ENCODE data around the gene CLECL1. TPM values are rescaled to one million over a fixed set of nuclear protein-coding genes. Genes with fewer than 3 reads are reported as not detected.

The CLECL1 gene
- total and polyA plus RNA-seq, 2 of the 13 experiments (the other 11 are each of a cell fraction or from before 2014, with no cell fraction given) = not detected

- Histone ChIP-seq H4K20me1 (ENCODE audit: insufficient read depth, low read length) (no peaks in the 10 kb centered on the region), H2AFZ (ENCODE audit: low read length) (no peak within 1 kb of the TSS), H3K27ac (ENCODE audit: extremely low read length, insufficient read depth, low read length) (no peak within 1 kb of the TSS), H3K27me3 (ENCODE audit: control insufficient read depth in 1 of 2, insufficient read depth in 2 of 2, low read length in 2 of 2) (peaks cover 0 to 6% of the 10 kb centered on the region in 2 experiments; a peak in 2 of 5 replicates), H3K4me2 (ENCODE audit: low read depth, low read length) (no peak within 1 kb of the TSS), H3K36me3 (replicated peaks in 1 of 2; ENCODE audit: control insufficient read depth in 1 of 2, insufficient read depth in 2 of 2, low read length in 2 of 2) (no peaks in the 10 kb centered on the region), H3K4me3 (replicated peaks in 1 of 3; ENCODE audit: insufficient read depth in 1 of 3, low read depth in 2 of 3, low read length in 3 of 3) (no peak within 1 kb of the TSS), H3K4me1 (ENCODE audit: insufficient read depth, low read length) (no peaks in the 10 kb centered on the region), H3K9ac (ENCODE audit: insufficient read depth, low read depth, low read length) (no peak within 1 kb of the TSS), H3K9me3 (ENCODE audit: low read length) (no peaks in the 10 kb centered on the region), H3K79me2 (ENCODE audit: insufficient read depth, low read length) (no peaks in the 10 kb centered on the region)
- CTCF ChIA-PET (ENCODE audit: low intra/inter-chr PET ratio, low total read pairs) = no interaction called here
- FAIRE-seq (no peak), ATAC-seq (no peak), DNase-seq (ENCODE audit: low spot score) (no peak)
- 18% methylated on average over 6 of the region's 6 CpGs for WGBS (ENCODE audit: low lambda C conversion rate)
- intact Hi-C loops (cut with micrococcal nuclease; ENCODE audit: unreplicated experiment) = no loop called here
- TF ChIP-seq TIGD3 (CRISPR knock-in tag; IDR thresholded peaks at IDR 0.05; ENCODE audit: borderline replicate concordance) (no peak), PHF5A (CRISPR knock-in tag; IDR thresholded peaks at IDR 0.05; ENCODE audit: low read depth, unreplicated experiment) (no peak), TSC22D2 (CRISPR knock-in tag; IDR thresholded peaks at IDR 0.05; ENCODE audit: borderline replicate concordance) (no peak), ZSCAN21 (CRISPR knock-in tag; IDR thresholded peaks at IDR 0.05; ENCODE audit: borderline replicate concordance) (no peak), STAT6 (CRISPR knock-in tag; IDR thresholded peaks at IDR 0.05; ENCODE audit: borderline replicate concordance) (no peak), ZSCAN25 (CRISPR knock-in tag; IDR thresholded peaks at IDR 0.05) (no peak), GABPA (IDR thresholded peaks at IDR 0.05; ENCODE audit: low read depth, low read length) (no peak), GABPA (CRISPR knock-in tag; IDR thresholded peaks at IDR 0.05; ENCODE audit: low read depth) (no peak), ZNF263 (CRISPR knock-in tag; IDR thresholded peaks at IDR 0.05) (no peak), BCLAF1 (IDR thresholded peaks at IDR 0.05) (no peak), ZNF770 (CRISPR knock-in tag; IDR thresholded peaks at IDR 0.05) (no peak), KDM1A (CRISPR knock-in tag; IDR thresholded peaks at IDR 0.05) (no peak), ZBTB7B (CRISPR knock-in tag; IDR thresholded peaks at IDR 0.05) (no peak), ZFYVE20 (CRISPR knock-in tag; IDR thresholded peaks at IDR 0.05; ENCODE audit: borderline replicate concordance, low read depth) (no peak), NFRKB (IDR thresholded peaks at IDR 0.05) (no peak)
- in situ Hi-C loops (cut with HindIII; ENCODE audit: extremely low pct_ligation_motif_present, low pct_unique_long_range_greater_than_20kb) = no loop called here
- no TSS peak for BruUV-seq (replicated peaks)
- POLR2A ChIA-PET = no interaction called here
Measured at GRCh38 chr12:9760699-9761418, 28.0 kb upstream of the CLECL1 start, which contains the start of gene CD69. Gene CD69, minus strand, starts transcription at chr12:9760901. Its CDS starts 81 bp downstream, at chr12:9760820.

All from HepG2 (cell line).